ENCODE results near the gene FGFRL1.
"Not testable (repeated sequence)": the region's sequence is repeated elsewhere in the genome, so short reads cannot be mapped to it uniquely, and the experiment has no call there.

FGFRL1 gene

GRCh38 chr4:1041936-1042330 lies 30.5 kb downstream of the FGFRL1 start:
- no peak for DNase-seq

GRCh38 chr4:1042352-1043055 lies 31.1 kb downstream of the FGFRL1 start:
- no peak for DNase-seq

GRCh38 chr4:1043162-1043561 lies 31.7 kb downstream of the FGFRL1 start:
- DNase-seq, result no peak

GRCh38 chr4:1043651-1044468 lies 32.4 kb downstream of the FGFRL1 start:
- DNase-seq, result peak; percentile 74

GRCh38 chr4:1044469-1045192 lies 33.2 kb downstream of the FGFRL1 start:
- DNase-seq, result no peak

GRCh38 chr4:1045193-1045594 lies 33.8 kb downstream of the FGFRL1 start:
- no peak for DNase-seq

- no peak for DNase-seq
These were observed 34.3 kb downstream of the FGFRL1 start for GRCh38 chr4:1045595-1046201.

- DNase-seq, result not testable (repeated sequence)
These were observed 35.2 kb downstream of the FGFRL1 start for GRCh38 chr4:1046581-1047011.

- DNase-seq, result peak; percentile 44
These were observed 35.9 kb downstream of the FGFRL1 start for GRCh38 chr4:1047106-1047975.

- DNase-seq, result peak; percentile 49
These were observed 36.7 kb downstream of the FGFRL1 start for GRCh38 chr4:1047976-1048772.

- DNase-seq, result peak; percentile 56
These were observed 37.6 kb downstream of the FGFRL1 start for GRCh38 chr4:1048773-1049590.

- peak; percentile 47 for DNase-seq
These were observed 38.1 kb downstream of the FGFRL1 start for GRCh38 chr4:1049591-1049905.

GRCh38 chr4:1050486-1051213 lies 39.2 kb downstream of the FGFRL1 start:
- DNase-seq, result peak; percentile 55

GRCh38 chr4:1051472-1051871 lies 40.0 kb downstream of the FGFRL1 start:
- DNase-seq, result no peak

GRCh38 chr4:1052231-1052671 lies 40.8 kb downstream of the FGFRL1 start:
- peak; percentile 46 for DNase-seq

- DNase-seq, result peak; percentile 43
These were observed 41.7 kb downstream of the FGFRL1 start for GRCh38 chr4:1053080-1053661.

GRCh38 chr4:1053891-1054290 lies 42.5 kb downstream of the FGFRL1 start:
- not testable (repeated sequence) for DNase-seq

GRCh38 chr4:1054696-1055242 lies 43.3 kb downstream of the FGFRL1 start:
- DNase-seq, result peak; percentile 53

- not testable (repeated sequence) for DNase-seq
These were observed 43.8 kb downstream of the FGFRL1 start for GRCh38 chr4:1055243-1055701.
